Measurements from ENCODE around the gene NAGLU. TPM values are rescaled to one million over a fixed set of nuclear protein-coding genes. Genes with fewer than 3 reads are reported as not detected.

NAGLU gene
- total RNA-seq, 1 donor from 2014 or later = 94.7 TPM

GRCh38 chr17:42586514-42587230 lies 50.6 kb downstream of the NAGLU start:
- no peak for TF ChIP-seq CTCF (IDR thresholded peaks at IDR 0.05)
- Histone ChIP-seq H3K27ac (no peak overlapping the region), H3K4me1 (no peaks in the 10 kb centered on the region), H3K9me3 (no peaks in the 10 kb centered on the region), H3K4me3 (no peak overlapping the region), H3K27me3 (no peaks in the 10 kb centered on the region), H3K36me3 (peaks cover 80 to 94% of the 10 kb centered on the region in 2 donors)
- DNase-seq (ENCODE audit: low spot score in 2 of 2) = no peak
- intact Hi-C loops (cut with DNase I) = no loop called here

DNA sequence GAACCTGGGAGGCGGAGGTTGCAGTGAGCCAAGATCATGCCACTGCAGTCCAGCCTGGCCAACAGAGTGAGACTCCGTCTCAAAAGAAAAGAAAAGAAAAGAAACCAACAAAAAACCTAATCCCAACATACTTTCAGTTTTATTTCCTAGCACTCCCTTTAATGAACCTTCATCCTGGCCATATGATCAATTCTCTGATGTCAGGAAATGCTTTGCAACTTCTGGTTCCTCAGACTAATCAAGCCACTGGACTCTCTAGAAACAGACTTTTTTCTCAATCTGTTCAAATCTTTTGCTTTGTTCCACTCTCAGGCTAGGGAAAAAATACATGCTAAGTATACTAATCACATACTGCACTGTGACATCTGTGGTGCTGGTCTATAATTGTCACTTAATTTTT lies 54.8 kb downstream of the NAGLU start:
- Histone ChIP-seq H3K27ac (no peak overlapping the region), H3K4me3 (no peak overlapping the region), H3K36me3 (peaks cover 53 to 61% of the 10 kb centered on the region in 2 donors), H3K4me1 (no peaks in the 10 kb centered on the region), H3K27me3 (no peaks in the 10 kb centered on the region), H3K9me3 (no peaks in the 10 kb centered on the region)
- intact Hi-C loops (cut with DNase I) = no loop called here
- no peak for DNase-seq (ENCODE audit: low spot score in 2 of 2)
- no peak for TF ChIP-seq CTCF (IDR thresholded peaks at IDR 0.05)

DNA sequence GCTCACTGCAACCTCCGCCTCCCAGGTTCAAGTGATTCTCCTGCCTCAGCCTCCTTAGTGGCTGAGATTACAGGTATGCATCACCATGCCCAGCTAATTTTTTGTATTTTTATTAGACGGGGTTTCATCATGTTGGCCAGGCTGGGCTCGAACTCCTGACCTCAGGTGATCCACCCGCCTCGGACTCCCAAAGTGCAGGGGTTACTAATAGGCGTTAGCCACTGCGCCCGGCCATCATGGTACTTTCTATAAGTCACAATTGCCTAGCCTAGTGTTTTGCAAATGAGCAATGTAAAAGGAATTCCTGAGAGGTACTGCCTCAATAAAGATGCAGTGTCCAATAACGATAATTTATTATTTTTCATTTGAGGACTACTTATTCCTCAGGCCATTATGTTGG lies 55.4 kb downstream of the NAGLU start:
- H3K36me3 ChIP-seq = peaks cover 53 to 56% of the 10 kb centered on the region in 2 donors
- intact Hi-C loops (cut with DNase I) = no loop called here

More for the DNA sequence above, 55.4 kb downstream of the NAGLU start:
- Histone ChIP-seq H3K4me3 (no peak overlapping the region), H3K27me3 (no peaks in the 10 kb centered on the region), H3K9me3 (no peaks in the 10 kb centered on the region), H3K4me1 (no peaks in the 10 kb centered on the region), H3K27ac (no peak overlapping the region)
- DNase-seq (ENCODE audit: low spot score in 2 of 2) = no peak
- TF ChIP-seq CTCF (IDR thresholded peaks at IDR 0.05) = no peak

Other genes starting within 250 kb of the NAGLU start
- gene STAT5A, start 247.7 kb upstream of the NAGLU start, total RNA-seq = 105 TPM
- gene STAT3, start 147.8 kb upstream of the NAGLU start, total RNA-seq = 181 TPM
- gene CAVIN1, start 113.0 kb upstream of the NAGLU start, total RNA-seq = 548 TPM
- gene ATP6V0A1, start 77.4 kb upstream of the NAGLU start, total RNA-seq = 59.0 TPM
- gene HSD17B1, start 16.7 kb downstream of the NAGLU start, total RNA-seq = not detected
- gene COASY, start 25.9 kb downstream of the NAGLU start, total RNA-seq = 10.9 TPM
- gene MLX, start 30.9 kb downstream of the NAGLU start, total RNA-seq = 15.8 TPM
- 2.9 TPM for gene PSMC3IP, start 41.5 kb downstream of the NAGLU start, total RNA-seq
- 51.3 TPM for gene RETREG3, start 73.1 kb downstream of the NAGLU start, total RNA-seq
- gene TUBG1, start 73.4 kb downstream of the NAGLU start, total RNA-seq = 10.5 TPM
- gene TUBG2, start 123.0 kb downstream of the NAGLU start, total RNA-seq = 73.1 TPM
- gene PLEKHH3, start 140.8 kb downstream of the NAGLU start, total RNA-seq = 105 TPM
- 91.2 TPM for gene CCR10, start 145.6 kb downstream of the NAGLU start, total RNA-seq
- gene CNTNAP1, start 146.3 kb downstream of the NAGLU start, total RNA-seq = 10.5 TPM
- 169 TPM for gene EZH1, start 208.8 kb downstream of the NAGLU start, total RNA-seq
- 80.5 TPM for gene RAMP2, start 225.0 kb downstream of the NAGLU start, total RNA-seq
- 40.9 TPM for gene VPS25, start 237.2 kb downstream of the NAGLU start, total RNA-seq
- gene WNK4, start 244.4 kb downstream of the NAGLU start, total RNA-seq = not detected